C4-2B (cell line): ENCODE data around the gene RIMBP2.

ENCODE experiments used
- H3K27ac ChIP-seq: fragments of 450-650 bp; 2 replicates; pipeline ENCODE4 v1.5.1; 2017
- CTCF ChIP-seq: fragments of 450-650 bp; conservative IDR thresholded peaks from 2 replicates; pipeline ENCODE4 v1.5.1; 2017; ENCODE audit warnings: mild to moderate bottlenecking
- ZFX ChIP-seq: fragments of 450-650 bp; IDR thresholded peaks from 2 replicates; pipeline ENCODE4 v1.6.1; 2017

Gene RIMBP2

GRCh38 chr12:130737731-130738130 is 21.6 kb upstream of the RIMBP2 start:
- TF ChIP-seq ZFX (no peak), CTCF (no peak)
- H3K27ac ChIP-seq: no peak overlapping the region

GRCh38 chr12:130729344-130729743 is 13.2 kb upstream of the RIMBP2 start:
- TF ChIP-seq CTCF: no peak
- no peak for TF ChIP-seq ZFX
- H3K27ac ChIP-seq: no peak overlapping the region

- no peak overlapping the region for H3K27ac ChIP-seq
- no peak for TF ChIP-seq ZFX
- TF ChIP-seq CTCF: no peak
Measured at GRCh38 chr12:130728158-130729058, 12.3 kb upstream of the RIMBP2 start.

GRCh38 chr12:130719263-130719859 is 3.3 kb upstream of the RIMBP2 start:
- H3K27ac ChIP-seq: no peak overlapping the region
- no peak for TF ChIP-seq CTCF
- TF ChIP-seq ZFX: no peak

- no peak overlapping the region for H3K27ac ChIP-seq
- TF ChIP-seq ZFX (no peak), CTCF (no peak)
Measured at GRCh38 chr12:130717752-130718151, 1.7 kb upstream of the RIMBP2 start.

GRCh38 chr12:130716969-130717366 is 869 bp upstream of the RIMBP2 start:
- H3K27ac ChIP-seq: no peak overlapping the region
- TF ChIP-seq CTCF: no peak
- TF ChIP-seq ZFX: no peak

- TF ChIP-seq ZFX (no peak), CTCF (no peak)
- no peak overlapping the region for H3K27ac ChIP-seq
Measured at GRCh38 chr12:130715150-130715997, 725 bp downstream of the RIMBP2 start.
